HG03025 (cell line): ENCODE measurements around the gene CYP51A1.
"Not testable (repeated sequence)": the region's sequence is repeated elsewhere in the genome, so short reads cannot be mapped to it uniquely, and the experiment has no call there.

Source experiments
- ATAC-seq: cut with Tn5 transposase; IDR thresholded peaks from one replicate; pipeline ENCODE4 v1.9.1; 2021; ENCODE audit warnings: mild to moderate bottlenecking, moderate library complexity; ENCODE audit not compliant: unreplicated experiment, low FRiP score

The CYP51A1 gene

GRCh38 chr7:92131764-92132330 is 2.4 kb downstream of the CYP51A1 start:
- no peak for ATAC-seq

GRCh38 chr7:92131093-92131492 is 3.2 kb downstream of the CYP51A1 start:
- ATAC-seq, result no peak

GRCh38 chr7:92121681-92122080 is 12.6 kb downstream of the CYP51A1 start:
- no peak for ATAC-seq

GRCh38 chr7:92119213-92119759 is 15.0 kb downstream of the CYP51A1 start:
- no peak for ATAC-seq

- no peak for ATAC-seq
Observed at GRCh38 chr7:92116949-92117348, 17.3 kb downstream of the CYP51A1 start.

GRCh38 chr7:92115821-92116220 is 18.5 kb downstream of the CYP51A1 start:
- ATAC-seq, result no peak

GRCh38 chr7:92110857-92111256 is 23.4 kb downstream of the CYP51A1 start:
- no peak for ATAC-seq

GRCh38 chr7:92108821-92109220 is 25.5 kb downstream of the CYP51A1 start:
- ATAC-seq, result no peak

- ATAC-seq, result not testable (repeated sequence)
Observed at GRCh38 chr7:92102862-92103261, 31.4 kb downstream of the CYP51A1 start.

GRCh38 chr7:92100534-92100933 is 33.7 kb downstream of the CYP51A1 start:
- ATAC-seq, result no peak

GRCh38 chr7:92095380-92095779 is 38.9 kb downstream of the CYP51A1 start:
- no peak for ATAC-seq

GRCh38 chr7:92092210-92092609 is 42.1 kb downstream of the CYP51A1 start:
- no peak for ATAC-seq

GRCh38 chr7:92088266-92088665 is 46.0 kb downstream of the CYP51A1 start:
- ATAC-seq, result no peak

- ATAC-seq, result not testable (repeated sequence)
Observed at GRCh38 chr7:92083922-92084321, 50.4 kb downstream of the CYP51A1 start.

GRCh38 chr7:92076509-92076908 is 57.8 kb downstream of the CYP51A1 start:
- ATAC-seq, result no peak

- ATAC-seq, result no peak
Observed at GRCh38 chr7:92075455-92076158, 58.7 kb downstream of the CYP51A1 start.

GRCh38 chr7:92072708-92073107 is 61.6 kb downstream of the CYP51A1 start:
- no peak for ATAC-seq

- ATAC-seq, result no peak
Observed at GRCh38 chr7:92072121-92072520, 62.2 kb downstream of the CYP51A1 start.

GRCh38 chr7:92071032-92071431 is 63.2 kb downstream of the CYP51A1 start:
- ATAC-seq, result no peak

GRCh38 chr7:92064438-92065029 is 69.7 kb downstream of the CYP51A1 start:
- ATAC-seq, result no peak
